Adrenal gland (tissue), 12 donors: Measurements from ENCODE around the gene CPS1. TPM values are rescaled to one million over a fixed set of nuclear protein-coding genes. Genes with fewer than 3 reads are reported as not detected.

Experiments used
- DNase-seq, 7 donors: peaks; one replicate each; pipeline ENCODE4 v3.0.0-alpha.2; 2019 to 2020
- H3K27ac ChIP-seq, 5 donors: fragments of 200-600 bp; sonication (generic) in 4 of 5; 1 replicate in 3 of 5; 2 replicates in 2 of 5; pipeline versions ENCODE4 v1.5.1 to v1.8.0; 2016 to 2020; ENCODE audit warnings: mild to moderate bottlenecking in 1 of 5
- H3K27me3 ChIP-seq: fragments of 200-600 bp; 2 replicates; pipeline ENCODE4 v1.8.0; 2021
- H3K36me3 ChIP-seq, 2 donors: fragments of 200-600 bp; replicated peaks in 1 of 2; 1 replicate in 1 of 2; 2 replicates in 1 of 2; pipeline versions ENCODE4 v1.5.1 to v1.8.0; 2018 to 2022
- H3K4me1 ChIP-seq, 2 donors: fragments of 200-600 bp; replicated peaks in 1 of 2; 1 replicate in 1 of 2; 2 replicates in 1 of 2; pipeline versions ENCODE4 v1.5.1 to v1.8.0; 2018 to 2021
- H3K4me3 ChIP-seq, 4 donors: fragments of 200-600 bp; sonication (generic) in 3 of 4; one replicate each; pipeline ENCODE4 v1.5.1; 2016 to 2018
- H3K9me3 ChIP-seq, 3 donors: fragments of 200-600 bp; sonication (generic) in 1 of 3; replicated peaks in 1 of 3; 1 replicate in 2 of 3; 2 replicates in 1 of 3; pipeline versions ENCODE4 v1.5.1 to v1.8.0; 2016 to 2021
- CTCF ChIP-seq, 6 experiments: fragments of 450-650 bp in 4 of 6; fragments of 200-600 bp in 2 of 6; sonication (generic) in 1 of 6; IDR thresholded peaks; 1 replicate in 5 of 6; 2 replicates in 1 of 6; pipeline versions ENCODE4 v1.5.1 to v1.8.0; 2016 to 2021; ENCODE audit warnings: antibody characterized with exemption in 6 of 6, mild to moderate bottlenecking in 2 of 6, moderate library complexity in 1 of 6
- POLR2A ChIP-seq, 2 donors: fragments of 450-650 bp; IDR thresholded peaks; one replicate each; pipeline ENCODE4 v1.6.1; 2017; ENCODE audit warnings: antibody characterized with exemption in 2 of 2, mild to moderate bottlenecking in 2 of 2, moderate library complexity in 1 of 2
- WGBS, 4 donors: extraction: QIAGEN DNeasy Blood & Tissue Kit in 2 of 4; methylation state at CpG; one replicate each; pipeline versions ENCODE4 v1.1.5 to v1.1.7; 2013 to 2017; 5-methylcytosine and 5-hydroxymethylcytosine counted together
- intact Hi-C, 2 donors: fragments of 100-400 bp; cut with DNase I; formaldehyde crosslinking; loops; one replicate each; pipeline versions ENCODE4 v1.14.1 to v1.15.0; 2022 to 2023
- polyA plus RNA-seq, 3 donors: library from polyadenylated mRNA; stranded (reverse); fragments of 200-250 nt in 2 of 3; fragments of 350-450 nt in 1 of 3; fragmentation: Illumina TruSeq in 1 of 3; extraction: RNeasy Lipid Tissue Mini Kit (QIAGEN cat#74804) in 1 of 3; gene quantifications; one replicate each; pipeline ENCODE4 v1.2.3, GENCODE V29; 2013 to 2014
- total RNA-seq, 9 donors: library from RNA; depleted of rRNA in 4 of 9; stranded (reverse); fragments of >200 nt in 4 of 9; fragments of 120-200 nt in 1 of 9; fragmentation: NEBNext Ultra II Directional in 1 of 9; extraction: Animal tissue kit (Norgen Biotek cat#: 25700) in 1 of 9; gene quantifications; one replicate each; pipeline versions ENCODE4 v1.1.0 to v1.2.4, GENCODE V29; 2013 to 2023
- donor health status: healthy with polysubstance abuse.
- donor health status: Bipolar disorder and iron deficiency.
- donor health status: DM: yes; HTN: yes; CAD: no.
- donor health status: DM: no; HTN: no; CAD: no.
- donor health status: DM: no; HTN: no; CAD: no.
- donor health status: DM: yes; HTN: yes; CAD: no.

The CPS1 gene
- total and polyA plus RNA-seq, 12 donors, result 0.61 to 4.3 (median 1.7) TPM

- Histone ChIP-seq H3K4me3 (no peak overlapping the region), H3K27me3 (no peaks in the 10 kb centered on the region), H3K9me3 (no peaks in the 10 kb centered on the region), H3K4me1 (no peaks in the 10 kb centered on the region), H3K27ac (no peak overlapping the region), H3K36me3 (no peaks in the 10 kb centered on the region)
- DNase-seq, result no peak
- TF ChIP-seq CTCF (IDR thresholded peaks at IDR 0.05) (no peak), POLR2A (IDR thresholded peaks at IDR 0.05) (no peak)
- WGBS, 4 donors, result 15 to 36% (median 29%) methylated on average over 1 of the region's 1 CpG
- intact Hi-C loops, result no loop called here
These were observed 2.3 kb downstream of the CPS1 start for GRCh38 chr2:210558708-210559107.

GRCh38 chr2:210559182-210559581, 2.8 kb downstream of the CPS1 start:
- H3K27me3 ChIP-seq, result no peaks in the 10 kb centered on the region
- intact Hi-C loops, result no loop called here
- DNase-seq, result no peak
- no peak overlapping the region for H3K4me3 ChIP-seq
- TF ChIP-seq POLR2A (IDR thresholded peaks at IDR 0.05) (no peak), CTCF (IDR thresholded peaks at IDR 0.05) (no peak)
- H3K27ac ChIP-seq, result no peak overlapping the region
- no peaks in the 10 kb centered on the region for H3K9me3 ChIP-seq
- WGBS, 4 donors, result 78 to 88% (median 84%) methylated on average over 6 of the region's 6 CpGs
- H3K36me3 ChIP-seq, result no peaks in the 10 kb centered on the region
- no peaks in the 10 kb centered on the region for H3K4me1 ChIP-seq

GRCh38 chr2:210561475-210561874, 5.1 kb downstream of the CPS1 start:
- Histone ChIP-seq H3K27ac (no peak overlapping the region), H3K4me1 (no peaks in the 10 kb centered on the region), H3K4me3 (no peak overlapping the region), H3K27me3 (no peaks in the 10 kb centered on the region), H3K9me3 (no peaks in the 10 kb centered on the region), H3K36me3 (no peaks in the 10 kb centered on the region)
- intact Hi-C loops, result no loop called here
- no peak for DNase-seq
- TF ChIP-seq POLR2A (IDR thresholded peaks at IDR 0.05) (no peak), CTCF (IDR thresholded peaks at IDR 0.05) (no peak)
- 75 to 86% (median 80%) methylated on average over 5 of the region's 5 CpGs for WGBS, 4 donors

- WGBS, 4 donors, result 46 to 97% (median 93%) methylated on average over 1 of the region's 1 CpG
- intact Hi-C loops, result no loop called here
- no peak for TF ChIP-seq POLR2A (IDR thresholded peaks at IDR 0.05)
- no peak for TF ChIP-seq CTCF (IDR thresholded peaks at IDR 0.05)
- no peaks in the 10 kb centered on the region for H3K9me3 ChIP-seq
- no peak for DNase-seq
- no peak overlapping the region for H3K27ac ChIP-seq
- H3K36me3 ChIP-seq, result no peaks in the 10 kb centered on the region
- no peaks in the 10 kb centered on the region for H3K27me3 ChIP-seq
- no peaks in the 10 kb centered on the region for H3K4me1 ChIP-seq
- no peak overlapping the region for H3K4me3 ChIP-seq
These were observed 5.7 kb downstream of the CPS1 start for GRCh38 chr2:210562091-210562490.
